ENCODE measurements around the gene LMO7. TPM values are rescaled to one million over a fixed set of nuclear protein-coding genes. Genes with fewer than 3 reads are reported as not detected.

Gene LMO7
- total and polyA plus RNA-seq, 2 of the 4 experiments (the other 2 are of a cell fraction), result 266 to 367 TPM

GRCh38 chr13:75636436-75637180 lies 478 bp downstream of the LMO7 start (continued):
- TF ChIP-seq MAZ (IDR thresholded peaks at IDR 0.05; ENCODE audit: borderline replicate concordance, low read depth, low read length), result no peak

- Histone ChIP-seq H2BK5ac (ENCODE audit: low read depth, low read length, poor library complexity, severe bottlenecking) (peak overlapping the region; percentile 85), H4K91ac (ENCODE audit: insufficient read depth, low read depth, low read length) (peak overlapping the region; percentile 74), H2BK120ac (ENCODE audit: low read depth, low read length) (peak overlapping the region; percentile 92), H3K23ac (ENCODE audit: low read depth, low read length) (peak overlapping the region; percentile 100), H3K9me1 (ENCODE audit: insufficient read depth, low read length) (peaks cover 14% of the 10 kb centered on the region), H3K27ac (ENCODE audit: insufficient read depth, low read length) (peak overlapping the region; percentile 86), H3K4me2 (ENCODE audit: low read depth, low read length) (peak overlapping the region; percentile 98), H3K14ac (replicated peaks; ENCODE audit: low read depth, low read length) (peak overlapping the region; percentile 99), H3K4me3 (ENCODE audit: insufficient read depth, low read depth, low read length) (peak overlapping the region; percentile 80), H4K20me1 (ENCODE audit: insufficient read depth, low read length) (peaks cover 35% of the 10 kb centered on the region; the same call in 1 of the 2 replicates), H3K56ac (ENCODE audit: extremely low read depth, insufficient read depth, low read length) (peak overlapping the region; percentile 91), H3K4ac (ENCODE audit: low read depth, low read length) (peak overlapping the region; percentile 98), H4K8ac (ENCODE audit: low read depth in 2 of 2, low read length in 2 of 2) (peak overlapping the region; percentile 12 to 85), H2AFZ (replicated peaks; ENCODE audit: low read length, poor library complexity) (peak overlapping the region; percentile 87), H3K9ac (ENCODE audit: low read depth, low read length) (peak overlapping the region; percentile 81), H2AK9ac (replicated peaks; ENCODE audit: low read depth, low read length, poor library complexity) (peak overlapping the region; percentile 45), H3K27me3 (ENCODE audit: control insufficient read depth, insufficient read depth, low read length) (no peaks in the 10 kb centered on the region), H3K9me3 (ENCODE audit: control insufficient read depth, insufficient read depth, low read length) (no peaks in the 10 kb centered on the region), H3K79me1 (ENCODE audit: low read depth in 1 of 2, low read length in 2 of 2) (peaks cover 6 to 33% of the 10 kb centered on the region in 2 experiments; a peak in 3 of 4 replicates), H2BK15ac (ENCODE audit: low read depth, low read length) (peak overlapping the region; percentile 32; the same call in 1 of the 3 replicates), H3K18ac (ENCODE audit: low read depth, low read length) (peak overlapping the region; percentile 56), H2BK20ac (ENCODE audit: low read depth, low read length) (peak overlapping the region; percentile 75), H3K36me3 (ENCODE audit: control insufficient read depth, insufficient read depth, low read length) (peaks cover 5% of the 10 kb centered on the region), H4K5ac (ENCODE audit: low read depth, low read length) (peak overlapping the region; percentile 79; the same call in 1 of the 2 replicates), H2AK5ac (ENCODE audit: low read depth, low read length) (peak overlapping the region; percentile 57), H3K4me1 (ENCODE audit: control insufficient read depth, insufficient read depth, low read length) (peaks cover 21% of the 10 kb centered on the region)
- in situ Hi-C loops (cut with MboI; ENCODE audit: low sequenced_read_pairs), result no loop called here
- no TSS peak for BruUV-seq (replicated peaks)
- ChIA-PET CTCF (no interaction called here), POLR2A (ENCODE audit: unreplicated experiment) (interaction anchor here (1.1 kb wide), 1 partner anchor 69 kb away, joined by 5 read pairs; no protein-coding TSS in a partner anchor)
- no peak for ATAC-seq (ENCODE audit: low read depth)
- DNase-seq, result no peak
- dilution Hi-C loops (cut with HindIII; ENCODE audit: low sequenced_read_pairs, unreplicated experiment), result no loop called here
- TF ChIP-seq MXI1 (IDR thresholded peaks at IDR 0.05; ENCODE audit: borderline replicate concordance, low read depth, low read length), result peak; percentile 85
- TF ChIP-seq BHLHE40 (IDR thresholded peaks at IDR 0.05; ENCODE audit: low read depth, low read length), result no peak; the same call in 1 of the 2 replicates
- 20% methylated on average over 1 of the region's 17 CpGs; no CpG with 5 or more reads in 1 of the 2 experiments for WGBS, 2 experiments (ENCODE audit: extremely low coverage in 2 of 2, insufficient read length in 1 of 2)
- intact Hi-C loops (cut with micrococcal nuclease), result loop anchor here (1.0 to 2.0 kb wide), 2 partner anchors 71 to 154 kb away; partner anchors contain the start of gene TBC1D4
These were observed 1.1 kb downstream of the LMO7 start for GRCh38 chr13:75637181-75637750.
